Endothelial cell of umbilical vein (primary cell): ENCODE data around the gene KCTD2.

Experiments
- EZH2 ChIP-seq: IDR thresholded peaks from 2 replicates; pipeline ENCODE4 v1.6.1; 2012; ENCODE audit warnings: borderline replicate concordance, low read depth, mild to moderate bottlenecking, moderate library complexity, low read length, inconsistent platforms; ENCODE audit not compliant: severe bottlenecking
- POLR2A ChIP-seq: IDR thresholded peaks from 2 replicates; pipeline ENCODE4 v1.6.1; 2012; ENCODE audit warnings: low read depth, mild to moderate bottlenecking, control low read depth, low read length
- POLR2AphosphoS5 ChIP-seq: IDR thresholded peaks from 2 replicates; pipeline ENCODE4 v1.6.1; 2012; ENCODE audit warnings: low read depth, mild to moderate bottlenecking, control low read depth, low read length, moderate library complexity; ENCODE audit not compliant: insufficient read depth
- TF ChIP-seq, protein P1 (sequence below), 2 donors: IDR thresholded peaks; 1 replicate in 1 of 2; 2 replicates in 1 of 2; pipeline ENCODE4 v1.5.1; 2011; ENCODE audit warnings: low read length in 2 of 2, mild to moderate bottlenecking in 2 of 2, moderate library complexity in 2 of 2, control low read depth in 1 of 2, inconsistent platforms in 1 of 2, low read depth in 1 of 2; ENCODE audit not compliant: insufficient read depth in 1 of 2; ENCODE audit errors: extremely low read depth in 1 of 2

DNA sequence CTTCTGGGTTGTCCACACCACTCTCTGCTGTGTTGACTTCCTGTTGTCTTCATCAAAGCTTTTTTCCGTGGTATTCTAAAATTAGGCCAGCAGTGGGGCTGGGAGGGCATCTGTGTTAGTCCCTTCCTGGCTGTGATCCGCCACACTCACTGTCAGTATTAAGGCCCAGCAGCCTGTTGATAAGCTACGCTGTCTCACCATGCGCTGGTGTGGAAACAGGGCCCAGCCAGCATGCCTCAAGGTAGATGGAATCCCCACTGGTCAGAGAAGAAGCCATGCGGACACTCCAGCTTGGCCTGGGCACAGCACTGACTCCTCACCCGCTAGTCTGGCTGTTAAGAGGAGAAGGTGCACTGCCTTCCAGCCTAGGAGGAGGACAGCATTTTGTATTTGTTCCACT, 48.2 kb upstream of the KCTD2 start:
- TF ChIP-seq POLR2A (no peak), POLR2AphosphoS5 (no peak), EZH2 (no peak)
- TF ChIP-seq, protein P1, sequence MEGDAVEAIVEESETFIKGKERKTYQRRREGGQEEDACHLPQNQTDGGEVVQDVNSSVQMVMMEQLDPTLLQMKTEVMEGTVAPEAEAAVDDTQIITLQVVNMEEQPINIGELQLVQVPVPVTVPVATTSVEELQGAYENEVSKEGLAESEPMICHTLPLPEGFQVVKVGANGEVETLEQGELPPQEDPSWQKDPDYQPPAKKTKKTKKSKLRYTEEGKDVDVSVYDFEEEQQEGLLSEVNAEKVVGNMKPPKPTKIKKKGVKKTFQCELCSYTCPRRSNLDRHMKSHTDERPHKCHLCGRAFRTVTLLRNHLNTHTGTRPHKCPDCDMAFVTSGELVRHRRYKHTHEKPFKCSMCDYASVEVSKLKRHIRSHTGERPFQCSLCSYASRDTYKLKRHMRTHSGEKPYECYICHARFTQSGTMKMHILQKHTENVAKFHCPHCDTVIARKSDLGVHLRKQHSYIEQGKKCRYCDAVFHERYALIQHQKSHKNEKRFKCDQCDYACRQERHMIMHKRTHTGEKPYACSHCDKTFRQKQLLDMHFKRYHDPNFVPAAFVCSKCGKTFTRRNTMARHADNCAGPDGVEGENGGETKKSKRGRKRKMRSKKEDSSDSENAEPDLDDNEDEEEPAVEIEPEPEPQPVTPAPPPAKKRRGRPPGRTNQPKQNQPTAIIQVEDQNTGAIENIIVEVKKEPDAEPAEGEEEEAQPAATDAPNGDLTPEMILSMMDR (IDR thresholded peaks at IDR 0.05; ENCODE audit: extremely low read depth in 1 of 2, insufficient read depth in 1 of 2, low read depth in 1 of 2, low read length in 2 of 2), result no peak
